Tongue (tissue), 2 donors: ENCODE measurements around the gene CNGA4. TPM values are rescaled to one million over a fixed set of nuclear protein-coding genes. Genes with fewer than 3 reads are reported as not detected.
"Not testable (repeated sequence)": the region's sequence is repeated elsewhere in the genome, so short reads cannot be mapped to it uniquely, and the experiment has no call there.

ENCODE experiments used
- DNase-seq: peaks from one replicate; pipeline ENCODE4 v3.0.0-alpha.2; 2015
- total RNA-seq: library from RNA; depleted of rRNA; stranded (reverse); fragments of >200 nt; gene quantifications from one replicate; pipeline ENCODE4 v1.2.3, GENCODE V29; 2014

The CNGA4 gene
- total RNA-seq, 1 donor from 2014 or later = not detected

GRCh38 chr11:6268820-6269219 is 29.9 kb downstream of the CNGA4 start:
- DNase-seq = no peak

DNA sequence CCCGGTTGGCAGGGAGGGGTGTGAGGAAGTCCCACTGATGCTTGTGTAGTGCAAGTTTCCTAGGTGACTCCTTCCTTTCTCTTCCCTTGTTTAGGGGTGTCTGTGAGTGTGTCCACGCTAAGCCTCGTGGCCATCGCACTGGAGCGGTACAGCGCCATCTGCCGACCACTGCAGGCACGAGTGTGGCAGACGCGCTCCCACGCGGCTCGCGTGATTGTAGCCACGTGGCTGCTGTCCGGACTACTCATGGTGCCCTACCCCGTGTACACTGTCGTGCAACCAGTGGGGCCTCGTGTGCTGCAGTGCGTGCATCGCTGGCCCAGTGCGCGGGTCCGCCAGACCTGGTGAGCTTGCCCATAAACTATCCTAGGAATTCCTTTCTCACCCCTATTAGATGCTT is 31.1 kb downstream of the CNGA4 start:
- no peak for DNase-seq

DNA sequence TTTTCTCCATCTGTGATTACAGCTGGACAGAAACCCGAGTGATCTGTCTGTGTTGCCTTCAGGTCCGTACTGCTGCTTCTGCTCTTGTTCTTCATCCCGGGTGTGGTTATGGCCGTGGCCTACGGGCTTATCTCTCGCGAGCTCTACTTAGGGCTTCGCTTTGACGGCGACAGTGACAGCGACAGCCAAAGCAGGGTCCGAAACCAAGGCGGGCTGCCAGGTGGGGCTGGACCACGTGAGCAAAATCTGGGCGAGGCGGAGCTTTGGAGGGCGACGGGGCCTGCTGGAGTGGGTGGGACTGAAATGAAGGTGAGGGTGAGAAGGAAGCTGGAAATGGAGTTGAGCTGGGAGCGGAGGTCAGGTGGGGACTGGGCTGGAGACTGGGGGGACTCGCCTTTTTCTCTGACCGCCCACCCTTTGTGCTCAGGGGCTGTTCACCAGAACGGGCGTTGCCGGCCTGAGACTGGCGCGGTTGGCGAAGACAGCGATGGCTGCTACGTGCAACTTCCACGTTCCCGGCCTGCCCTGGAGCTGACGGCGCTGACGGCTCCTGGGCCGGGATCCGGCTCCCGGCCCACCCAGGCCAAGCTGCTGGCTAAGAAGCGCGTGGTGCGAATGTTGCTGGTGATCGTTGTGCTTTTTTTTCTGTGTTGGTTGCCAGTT is 31.8 kb downstream of the CNGA4 start:
- no peak for DNase-seq

DNA sequence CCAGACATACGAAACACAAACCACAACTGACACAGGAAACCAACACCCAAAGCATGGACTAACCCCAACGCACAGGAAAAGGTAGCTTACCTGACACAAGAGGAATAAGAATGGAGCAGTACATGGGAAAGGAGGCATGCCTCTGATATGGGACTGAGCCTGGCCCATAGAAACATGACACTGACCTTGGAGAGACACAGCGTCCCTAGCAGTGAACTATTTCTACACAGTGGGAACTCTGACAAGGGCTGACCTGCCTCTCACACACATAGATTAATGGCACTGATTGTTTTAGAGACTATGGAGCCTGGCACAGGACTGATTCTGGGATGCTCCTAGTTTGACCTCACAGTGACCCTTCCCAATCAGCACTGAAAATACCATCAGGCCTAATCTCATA is 32.7 kb downstream of the CNGA4 start:
- DNase-seq = no peak

- peak; percentile 51 for DNase-seq
Observed at GRCh38 chr11:6273188-6273587, 34.3 kb downstream of the CNGA4 start.

GRCh38 chr11:6280809-6281208 is 41.9 kb downstream of the CNGA4 start:
- DNase-seq = not testable (repeated sequence)

DNA sequence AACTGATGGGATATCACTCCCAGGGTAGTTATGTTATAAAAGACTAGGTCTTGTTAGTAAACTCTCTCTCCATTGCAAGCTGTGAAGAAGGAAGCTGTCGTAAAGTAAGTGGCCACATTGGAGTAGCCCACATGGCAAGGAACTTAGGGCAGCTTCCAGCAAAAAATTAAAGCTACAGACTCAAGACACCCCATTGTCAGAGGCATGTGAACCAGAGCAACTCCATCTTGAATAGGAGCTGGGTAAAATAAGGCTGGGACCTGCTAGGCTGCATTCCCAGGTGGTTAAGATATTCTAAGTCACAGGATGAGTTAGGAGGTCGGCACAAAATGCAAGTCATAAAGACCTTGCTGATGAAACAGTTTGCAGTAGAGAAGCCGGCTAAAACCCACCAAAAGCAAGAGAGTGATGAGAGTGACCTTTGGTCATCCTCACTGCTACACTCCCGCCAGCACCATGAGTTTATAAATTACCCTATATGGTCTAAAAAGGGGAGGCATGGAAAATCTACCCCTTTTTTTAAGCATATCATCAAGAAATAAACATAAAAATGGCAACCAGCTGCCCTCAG is 44.6 kb downstream of the CNGA4 start:
- no peak for DNase-seq

GRCh38 chr11:6284250-6284649 is 45.4 kb downstream of the CNGA4 start:
- no peak for DNase-seq

GRCh38 chr11:6285019-6285418 is 46.1 kb downstream of the CNGA4 start:
- DNase-seq = no peak

Other genes starting within 250 kb of the CNGA4 start
- not detected for gene OR56A4, start 232.1 kb upstream of the CNGA4 start, total RNA-seq
- gene OR56A1, start 208.3 kb upstream of the CNGA4 start, total RNA-seq = under 0.01 TPM
- gene OR56B4, start 131.4 kb upstream of the CNGA4 start, total RNA-seq = not detected
- not detected for gene OR52B2, start 68.8 kb upstream of the CNGA4 start, total RNA-seq
- gene OR52W1, start 39.9 kb upstream of the CNGA4 start, total RNA-seq = not detected
- not detected for gene C11orf42, start 33.5 kb upstream of the CNGA4 start, total RNA-seq
- gene FHIP1B, start 4.5 kb upstream of the CNGA4 start, total RNA-seq = 19.3 TPM
- not detected for gene CCKBR, start 20.7 kb downstream of the CNGA4 start, total RNA-seq
- gene CAVIN3, start 81.4 kb downstream of the CNGA4 start, total RNA-seq = 74.2 TPM
- gene SMPD1, start 151.4 kb downstream of the CNGA4 start, total RNA-seq = 24.2 TPM
- 42.4 TPM for gene APBB1, start 180.0 kb downstream of the CNGA4 start, total RNA-seq
- gene HPX, start 201.9 kb downstream of the CNGA4 start, total RNA-seq = 0.31 TPM
- gene TRIM3, start 234.9 kb downstream of the CNGA4 start, total RNA-seq = 21.1 TPM
- 31.8 TPM for gene ARFIP2, start 242.2 kb downstream of the CNGA4 start, total RNA-seq
- 28.9 TPM for gene TIMM10B, start 242.4 kb downstream of the CNGA4 start, total RNA-seq